Measurements from ENCODE around the gene MTHFD2.
"Not testable (repeated sequence)": the region's sequence is repeated elsewhere in the genome, so short reads cannot be mapped to it uniquely, and the experiment has no call there.

Gene MTHFD2

GRCh38 chr2:74197049-74197448, 1.4 kb upstream of the MTHFD2 start:
- no peak for DNase-seq (ENCODE audit: low read depth in 2 of 2)

- DNase-seq (ENCODE audit: low read depth in 2 of 2), result no peak
Observed at GRCh38 chr2:74198023-74198460, 373 bp upstream of the MTHFD2 start.

GRCh38 chr2:74199275-74199701, 873 bp downstream of the MTHFD2 start:
- DNase-seq (ENCODE audit: low read depth in 2 of 2), result no peak

GRCh38 chr2:74199871-74200305, 1.5 kb downstream of the MTHFD2 start:
- no peak for DNase-seq (ENCODE audit: low read depth in 2 of 2)

GRCh38 chr2:74201196-74201595, 2.8 kb downstream of the MTHFD2 start:
- DNase-seq (ENCODE audit: low read depth in 2 of 2), result no peak

- DNase-seq (ENCODE audit: low read depth in 2 of 2), result no peak
Observed at GRCh38 chr2:74201596-74201995, 3.2 kb downstream of the MTHFD2 start.

GRCh38 chr2:74204436-74204835, 6.0 kb downstream of the MTHFD2 start:
- DNase-seq (ENCODE audit: low read depth in 2 of 2), result no peak

- no peak for DNase-seq (ENCODE audit: low read depth in 2 of 2)
Observed at GRCh38 chr2:74205113-74205512, 6.7 kb downstream of the MTHFD2 start.

GRCh38 chr2:74205596-74205995, 7.2 kb downstream of the MTHFD2 start:
- DNase-seq (ENCODE audit: low read depth in 2 of 2), result no peak

- DNase-seq (ENCODE audit: low read depth in 2 of 2), result no peak
Observed at GRCh38 chr2:74206180-74206688, 7.8 kb downstream of the MTHFD2 start.

- no peak for DNase-seq (ENCODE audit: low read depth in 2 of 2)
Observed at GRCh38 chr2:74212702-74213410, 14.4 kb downstream of the MTHFD2 start.

GRCh38 chr2:74215771-74216170, 17.4 kb downstream of the MTHFD2 start:
- not testable (repeated sequence) for DNase-seq (ENCODE audit: low read depth in 2 of 2)

- DNase-seq (ENCODE audit: low read depth in 2 of 2), result no peak
Observed at GRCh38 chr2:74216642-74217041, 18.2 kb downstream of the MTHFD2 start.

- no peak for DNase-seq (ENCODE audit: low read depth in 2 of 2)
Observed at GRCh38 chr2:74219846-74220486, 21.6 kb downstream of the MTHFD2 start.

- DNase-seq (ENCODE audit: low read depth in 2 of 2), result no peak
Observed at GRCh38 chr2:74221091-74221490, 22.7 kb downstream of the MTHFD2 start.

GRCh38 chr2:74221604-74222299, 23.3 kb downstream of the MTHFD2 start:
- DNase-seq (ENCODE audit: low read depth in 2 of 2), result no peak

- DNase-seq (ENCODE audit: low read depth in 2 of 2), result no peak
Observed at GRCh38 chr2:74222300-74222650, 23.9 kb downstream of the MTHFD2 start.

GRCh38 chr2:74223941-74224770, 25.7 kb downstream of the MTHFD2 start:
- no peak for DNase-seq (ENCODE audit: low read depth in 2 of 2)

GRCh38 chr2:74225698-74226459, 27.5 kb downstream of the MTHFD2 start:
- DNase-seq (ENCODE audit: low read depth in 2 of 2), result no peak

GRCh38 chr2:74226648-74227213, 28.3 kb downstream of the MTHFD2 start:
- DNase-seq (ENCODE audit: low read depth in 2 of 2), result no peak

GRCh38 chr2:74227646-74228045, 29.2 kb downstream of the MTHFD2 start:
- DNase-seq (ENCODE audit: low read depth in 2 of 2), result no peak

Data from stimulated activated CD4-positive, alpha-beta T cell treated with anti-CD3 and anti-CD28 coated beads, Interleukin-1b, Interleukin-23, amount 100 ng/mL, for 1 hour (primary cell).